GM12878 (cell line): ENCODE measurements around the gene MTFMT. TPM values are rescaled to one million over a fixed set of nuclear protein-coding genes. Genes with fewer than 3 reads are reported as not detected.

Experiments
- ATAC-seq: fragments of 200-7000 bp; cut with Tn5 transposase; 3 replicates; pipeline ENCODE4 v1.9.1; 2020; ENCODE audit warnings: mild to moderate bottlenecking, moderate library complexity
- BruUV-seq: library from RNA; stranded (reverse); fragments of 400-500 nt; replicated peaks from 2 replicates; lab custom pipeline; 2021; lab: Mats Ljungman, UMichigan
- CTCF ChIA-PET: fragments of 300-600 bp; sonication (Branson Sonifier 250); formaldehyde crosslinking; extraction: SDS; loops from one replicate; lab custom pipeline; 2021; ENCODE audit warnings: inconsistent platforms; lab: Yijun Ruan, JAX
- POLR2A ChIA-PET: fragments of 350-600 bp; formaldehyde crosslinking; extraction: SDS; loops from one replicate; lab custom pipeline; 2021; ENCODE audit warnings: inconsistent platforms; lab: Charles Lee
- RAD21 ChIA-PET: fragments of 300-600 bp; sonication (Branson Sonifier 250); formaldehyde crosslinking; loops from one replicate; lab custom pipeline; 2023; ENCODE audit warnings: antibody characterized with exemption; ENCODE audit not compliant: unreplicated experiment; lab: Charles Lee
- SMC1A ChIA-PET: fragments of 300-600 bp; sonication (Branson Sonifier 250); formaldehyde crosslinking; loops from one replicate; lab custom pipeline; 2023; ENCODE audit not compliant: unreplicated experiment, uncharacterized antibody; lab: Charles Lee
- DNase-seq: peaks from one replicate; pipeline ENCODE4 v3.0.0-alpha.2; 2011; ENCODE audit warnings: low read depth, low spot score
- FAIRE-seq: peaks from 3 replicates; lab custom pipeline; 2011; peaks lifted over from hg19 to GRCh38; lab: Jason Lieb, UNC
- H2AFZ ChIP-seq: 2 replicates; pipeline ENCODE4 v1.6.0; 2011; ENCODE audit warnings: low read depth, low read length, control low read depth; ENCODE audit not compliant: control insufficient read depth
- H3K27ac ChIP-seq: 2 replicates; pipeline ENCODE4 v1.5.1; 2011; ENCODE audit warnings: control low read depth; ENCODE audit not compliant: control insufficient read depth, insufficient read depth
- H3K27me3 ChIP-seq, 2 experiments: replicated peaks in 1 of 2; 2 replicates each; pipeline versions ENCODE4 v1.6.0 to v1.6.1; 2011; ENCODE audit warnings: low read length in 1 of 2; ENCODE audit not compliant: control insufficient read depth in 2 of 2, insufficient read depth in 2 of 2
- H3K36me3 ChIP-seq, 2 experiments: 2 replicates each; pipeline ENCODE4 v1.5.1; 2011; ENCODE audit warnings: low read length in 1 of 2; ENCODE audit not compliant: control insufficient read depth in 2 of 2, insufficient read depth in 2 of 2
- H3K4me1 ChIP-seq: 2 replicates; pipeline ENCODE4 v1.6.1; 2011; ENCODE audit warnings: mild to moderate bottlenecking, low read length, moderate library complexity, mixed read lengths; ENCODE audit not compliant: control insufficient read depth, insufficient read depth
- H3K4me2 ChIP-seq: 2 replicates; pipeline ENCODE4 v1.6.0; 2011; ENCODE audit warnings: control low read depth; ENCODE audit not compliant: control insufficient read depth, insufficient read depth
- H3K4me3 ChIP-seq: fragments of 200-600 bp; sonication (generic); 2 replicates; pipeline ENCODE4 v1.5.1; 2016
- H3K79me2 ChIP-seq: 2 replicates; pipeline ENCODE4 v1.6.0; 2011; ENCODE audit warnings: low read length; ENCODE audit not compliant: control insufficient read depth, insufficient read depth
- H3K9ac ChIP-seq: 2 replicates; pipeline ENCODE4 v1.8.0; 2011; ENCODE audit warnings: low read length, control low read depth, mixed read lengths; ENCODE audit not compliant: control insufficient read depth, insufficient read depth
- H3K9me3 ChIP-seq: replicated peaks from 3 replicates; pipeline ENCODE4 v1.5.1; 2011; ENCODE audit warnings: mild to moderate bottlenecking, low read length; ENCODE audit not compliant: control insufficient read depth, insufficient read depth
- H4K20me1 ChIP-seq: 2 replicates; pipeline ENCODE4 v1.6.0; 2011; ENCODE audit not compliant: control insufficient read depth, insufficient read depth
- CBFB ChIP-seq: IDR thresholded peaks from 2 replicates; pipeline ENCODE4 v1.6.1; 2016; ENCODE audit warnings: antibody characterized with exemption, low read depth
- CHD1 ChIP-seq: IDR thresholded peaks from 2 replicates; pipeline ENCODE4 v1.6.1; 2012; ENCODE audit warnings: low read depth, low read length, improper control_type of control experiment
- FOXK2 ChIP-seq: fragments of 450-650 bp; IDR thresholded peaks from 2 replicates; pipeline ENCODE4 v1.6.1; 2017; ENCODE audit warnings: mild to moderate bottlenecking, moderate library complexity
- IKZF2 ChIP-seq, 2 experiments: fragments of 450-650 bp; IDR thresholded peaks; 2 replicates each; pipeline ENCODE4 v1.6.1; 2017; ENCODE audit warnings: mild to moderate bottlenecking in 2 of 2, moderate library complexity in 2 of 2
- JUNB ChIP-seq: IDR thresholded peaks from 2 replicates; pipeline ENCODE4 v1.6.1; 2016; ENCODE audit warnings: antibody characterized with exemption, mild to moderate bottlenecking
- KAT2A ChIP-seq: conservative IDR thresholded peaks from 2 replicates; pipeline ENCODE4 v1.6.1; 2011; ENCODE audit warnings: low read depth, low read length; ENCODE audit not compliant: control insufficient read depth
- MTA3 ChIP-seq: IDR thresholded peaks from 2 replicates; pipeline ENCODE4 v1.6.1; 2012; ENCODE audit warnings: low read length, inconsistent platforms, borderline replicate concordance
- RAD51 ChIP-seq: fragments of 450-650 bp; IDR thresholded peaks from 2 replicates; pipeline ENCODE4 v1.6.1; 2016; ENCODE audit warnings: moderate library complexity, mild to moderate bottlenecking, inconsistent platforms
- SMARCA5 ChIP-seq: fragments of 450-650 bp; IDR thresholded peaks from 2 replicates; pipeline ENCODE4 v1.6.1; 2017; ENCODE audit warnings: mild to moderate bottlenecking
- TAF1 ChIP-seq: IDR thresholded peaks from 2 replicates; pipeline ENCODE4 v1.6.1; 2011; ENCODE audit warnings: mild to moderate bottlenecking, low read depth, low read length, borderline replicate concordance
- TARDBP ChIP-seq: IDR thresholded peaks from 2 replicates; pipeline ENCODE4 v1.6.1; 2016; ENCODE audit warnings: borderline replicate concordance
- ZBED1 ChIP-seq: IDR thresholded peaks from 2 replicates; pipeline ENCODE4 v1.6.1; 2016; ENCODE audit warnings: borderline replicate concordance
- ZNF592 ChIP-seq: fragments of 450-650 bp; IDR thresholded peaks from 2 replicates; pipeline ENCODE4 v1.6.1; 2017; ENCODE audit warnings: mild to moderate bottlenecking, moderate library complexity
- in situ Hi-C: fragments of 300-500 bp; cut with MboI; formaldehyde crosslinking; loops from 9 replicates; pipeline ENCODE4 v1.14.3; 2018; ENCODE audit warnings: mixed read lengths
- intact Hi-C: fragments of 100-400 bp; cut with micrococcal nuclease; formaldehyde crosslinking; loops from one replicate; pipeline ENCODE4 v1.14.2; 2022; ENCODE audit not compliant: unreplicated experiment
- polyA plus RNA-seq, 11 experiments: library from polyadenylated mRNA; depleted of rRNA in 4 of 11; unstranded in 6 of 11; stranded (reverse) in 5 of 11; fragments of >200 nt; fragmentation: Nextera tagmentation in 4 of 11; fragmentation: Illumina TruSeq in 1 of 11; extraction: Ambion mirVana in 4 of 11; extraction: Trizol in 1 of 11; gene quantifications; 1 replicate in 1 of 11; 2 replicates in 10 of 11; pipeline versions ENCODE4 v1.2.1 to v1.2.3, GENCODE V29; 2011 to 2016; ENCODE audit warnings: inconsistent platforms in 2 of 11, missing spikeins in 2 of 11, low read depth in 1 of 11
- total RNA-seq, 4 experiments: library from RNA; depleted of rRNA in 3 of 4; stranded (reverse); fragments of >200 nt in 3 of 4; fragmentation: Illumina TruSeq in 1 of 4; extraction: Trizol in 1 of 4; gene quantifications; 2 replicates each; pipeline versions ENCODE4 v1.2.1 to v1.2.3, GENCODE V29; 2013 to 2021
- TF ChIP-seq, protein P1 (sequence below): fragments of 450-650 bp; IDR thresholded peaks from 2 replicates; pipeline ENCODE4 v1.6.1; 2017; ENCODE audit warnings: mild to moderate bottlenecking
- TF ChIP-seq, protein P2 (sequence below): fragments of 450-650 bp; formaldehyde crosslinking; IDR thresholded peaks from 2 replicates; pipeline ENCODE4 v1.4.0; 2020; ENCODE audit warnings: mild to moderate bottlenecking, moderate library complexity

Gene MTFMT
- total and polyA plus RNA-seq, 10 of the 15 experiments (the other 5 are each of a cell fraction or from before 2014, with no cell fraction given) = 1.7 to 29.8 (median 17.4) TPM

GRCh38 chr15:65021488-65021887, 8.0 kb downstream of the MTFMT start:
- Histone ChIP-seq H3K27me3 (no peaks in the 10 kb centered on the region), H2AFZ (no peak overlapping the region), H3K36me3 (peaks cover 0 to 13% of the 10 kb centered on the region in 2 experiments; a peak in 1 of 4 replicates), H3K9ac (no peak overlapping the region), H4K20me1 (no peaks in the 10 kb centered on the region), H3K4me1 (no peaks in the 10 kb centered on the region)
- ChIA-PET RAD21 (no interaction called here), CTCF (interaction anchor here (1.2 kb wide), 1 partner anchor 128 kb away, joined by 5 read pairs; no protein-coding TSS in a partner anchor)
- ATAC-seq = no peak
- BruUV-seq = no TSS peak
- in situ Hi-C loops = no loop called here
- no peak for FAIRE-seq
- TF ChIP-seq, protein P1, sequence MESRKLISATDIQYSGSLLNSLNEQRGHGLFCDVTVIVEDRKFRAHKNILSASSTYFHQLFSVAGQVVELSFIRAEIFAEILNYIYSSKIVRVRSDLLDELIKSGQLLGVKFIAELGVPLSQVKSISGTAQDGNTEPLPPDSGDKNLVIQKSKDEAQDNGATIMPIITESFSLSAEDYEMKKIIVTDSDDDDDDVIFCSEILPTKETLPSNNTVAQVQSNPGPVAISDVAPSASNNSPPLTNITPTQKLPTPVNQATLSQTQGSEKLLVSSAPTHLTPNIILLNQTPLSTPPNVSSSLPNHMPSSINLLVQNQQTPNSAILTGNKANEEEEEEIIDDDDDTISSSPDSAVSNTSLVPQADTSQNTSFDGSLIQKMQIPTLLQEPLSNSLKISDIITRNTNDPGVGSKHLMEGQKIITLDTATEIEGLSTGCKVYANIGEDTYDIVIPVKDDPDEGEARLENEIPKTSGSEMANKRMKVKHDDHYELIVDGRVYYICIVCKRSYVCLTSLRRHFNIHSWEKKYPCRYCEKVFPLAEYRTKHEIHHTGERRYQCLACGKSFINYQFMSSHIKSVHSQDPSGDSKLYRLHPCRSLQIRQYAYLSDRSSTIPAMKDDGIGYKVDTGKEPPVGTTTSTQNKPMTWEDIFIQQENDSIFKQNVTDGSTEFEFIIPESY = no peak
- no peak for TF ChIP-seq FOXK2
- TF ChIP-seq MTA3 = no peak
- TF ChIP-seq CHD1 = no peak
- TF ChIP-seq TARDBP = no peak
- TF ChIP-seq IKZF2 (IDR thresholded peaks at IDR 0.05) = no peak
- no peak for TF ChIP-seq ZNF592
- no peak for TF ChIP-seq RAD51
- no peak for TF ChIP-seq JUNB
- TF ChIP-seq, protein P2, sequence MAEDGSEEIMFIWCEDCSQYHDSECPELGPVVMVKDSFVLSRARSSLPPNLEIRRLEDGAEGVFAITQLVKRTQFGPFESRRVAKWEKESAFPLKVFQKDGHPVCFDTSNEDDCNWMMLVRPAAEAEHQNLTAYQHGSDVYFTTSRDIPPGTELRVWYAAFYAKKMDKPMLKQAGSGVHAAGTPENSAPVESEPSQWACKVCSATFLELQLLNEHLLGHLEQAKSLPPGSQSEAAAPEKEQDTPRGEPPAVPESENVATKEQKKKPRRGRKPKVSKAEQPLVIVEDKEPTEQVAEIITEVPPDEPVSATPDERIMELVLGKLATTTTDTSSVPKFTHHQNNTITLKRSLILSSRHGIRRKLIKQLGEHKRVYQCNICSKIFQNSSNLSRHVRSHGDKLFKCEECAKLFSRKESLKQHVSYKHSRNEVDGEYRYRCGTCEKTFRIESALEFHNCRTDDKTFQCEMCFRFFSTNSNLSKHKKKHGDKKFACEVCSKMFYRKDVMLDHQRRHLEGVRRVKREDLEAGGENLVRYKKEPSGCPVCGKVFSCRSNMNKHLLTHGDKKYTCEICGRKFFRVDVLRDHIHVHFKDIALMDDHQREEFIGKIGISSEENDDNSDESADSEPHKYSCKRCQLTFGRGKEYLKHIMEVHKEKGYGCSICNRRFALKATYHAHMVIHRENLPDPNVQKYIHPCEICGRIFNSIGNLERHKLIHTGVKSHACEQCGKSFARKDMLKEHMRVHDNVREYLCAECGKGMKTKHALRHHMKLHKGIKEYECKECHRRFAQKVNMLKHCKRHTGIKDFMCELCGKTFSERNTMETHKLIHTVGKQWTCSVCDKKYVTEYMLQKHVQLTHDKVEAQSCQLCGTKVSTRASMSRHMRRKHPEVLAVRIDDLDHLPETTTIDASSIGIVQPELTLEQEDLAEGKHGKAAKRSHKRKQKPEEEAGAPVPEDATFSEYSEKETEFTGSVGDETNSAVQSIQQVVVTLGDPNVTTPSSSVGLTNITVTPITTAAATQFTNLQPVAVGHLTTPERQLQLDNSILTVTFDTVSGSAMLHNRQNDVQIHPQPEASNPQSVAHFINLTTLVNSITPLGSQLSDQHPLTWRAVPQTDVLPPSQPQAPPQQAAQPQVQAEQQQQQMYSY = no peak
- no peak for TF ChIP-seq ZBED1
- no peak for TF ChIP-seq TAF1
- TF ChIP-seq CBFB = no peak
- no peak for TF ChIP-seq SMARCA5
- no peak for TF ChIP-seq KAT2A
- TF ChIP-seq, all 136 proteins: peak for 0
- Histone ChIP-seq H3K4me2 (no peak overlapping the region), H3K27ac (no peak overlapping the region), H3K79me2 (no peaks in the 10 kb centered on the region), H3K9me3 (no peaks in the 10 kb centered on the region), H3K4me3 (no peak overlapping the region)
- POLR2A ChIA-PET = no interaction called here
- SMC1A ChIA-PET = no interaction called here
- no peak for DNase-seq
- intact Hi-C loops = no loop called here
